Measurements from ENCODE around the gene NGFR. TPM values are rescaled to one million over a fixed set of nuclear protein-coding genes. Genes with fewer than 3 reads are reported as not detected.

Gene NGFR
- total and polyA plus RNA-seq, 8 donors, result 1.1 to 6.6 (median 3.1) TPM; not detected in 1

DNA sequence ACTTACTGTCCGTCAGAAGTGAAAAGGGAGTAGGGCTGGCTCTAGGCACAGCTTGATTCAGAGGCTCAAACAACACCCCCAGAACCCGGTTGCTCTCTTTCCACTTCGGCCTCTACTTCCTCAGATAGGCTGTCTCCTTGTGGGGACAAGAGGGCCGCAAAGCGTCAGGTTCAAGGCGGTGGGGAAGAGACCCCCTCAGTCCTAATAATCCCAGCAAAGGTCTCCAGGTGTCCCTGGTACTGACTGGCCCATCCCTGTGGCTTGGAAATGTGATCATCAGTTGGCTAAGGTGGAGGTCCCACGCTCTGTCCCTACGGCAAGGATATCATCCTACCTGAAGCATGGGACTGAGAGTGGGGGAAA, 26.0 kb downstream of the NGFR start:
- WGBS, 5 donors, result 90 to 98% (median 92%) methylated on average over 8 of the region's 8 CpGs
- TF ChIP-seq, protein P1, sequence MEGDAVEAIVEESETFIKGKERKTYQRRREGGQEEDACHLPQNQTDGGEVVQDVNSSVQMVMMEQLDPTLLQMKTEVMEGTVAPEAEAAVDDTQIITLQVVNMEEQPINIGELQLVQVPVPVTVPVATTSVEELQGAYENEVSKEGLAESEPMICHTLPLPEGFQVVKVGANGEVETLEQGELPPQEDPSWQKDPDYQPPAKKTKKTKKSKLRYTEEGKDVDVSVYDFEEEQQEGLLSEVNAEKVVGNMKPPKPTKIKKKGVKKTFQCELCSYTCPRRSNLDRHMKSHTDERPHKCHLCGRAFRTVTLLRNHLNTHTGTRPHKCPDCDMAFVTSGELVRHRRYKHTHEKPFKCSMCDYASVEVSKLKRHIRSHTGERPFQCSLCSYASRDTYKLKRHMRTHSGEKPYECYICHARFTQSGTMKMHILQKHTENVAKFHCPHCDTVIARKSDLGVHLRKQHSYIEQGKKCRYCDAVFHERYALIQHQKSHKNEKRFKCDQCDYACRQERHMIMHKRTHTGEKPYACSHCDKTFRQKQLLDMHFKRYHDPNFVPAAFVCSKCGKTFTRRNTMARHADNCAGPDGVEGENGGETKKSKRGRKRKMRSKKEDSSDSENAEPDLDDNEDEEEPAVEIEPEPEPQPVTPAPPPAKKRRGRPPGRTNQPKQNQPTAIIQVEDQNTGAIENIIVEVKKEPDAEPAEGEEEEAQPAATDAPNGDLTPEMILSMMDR (IDR thresholded peaks at IDR 0.05), result no peak
- TF ChIP-seq EP300 (IDR thresholded peaks at IDR 0.05), result no peak
- TF ChIP-seq POLR2AphosphoS5 (IDR thresholded peaks at IDR 0.05), result no peak
- no peak for TF ChIP-seq POLR2A (IDR thresholded peaks at IDR 0.05)
- DNase-seq, result no peak
- intact Hi-C loops (cut with DNase I; ENCODE audit: low total_unique reads), result no loop called here
- Histone ChIP-seq H3K27me3 (peaks cover 0 to 11% (median 0%) of the 10 kb centered on the region in 3 donors), H3K4me1 (peaks cover 2 to 15% (median 11%) of the 10 kb centered on the region in 4 donors), H3K36me3 (no peaks in the 10 kb centered on the region), H3K9me3 (no peaks in the 10 kb centered on the region), H3K27ac (no peak overlapping the region), H3K4me3 (no peak overlapping the region)

DNA sequence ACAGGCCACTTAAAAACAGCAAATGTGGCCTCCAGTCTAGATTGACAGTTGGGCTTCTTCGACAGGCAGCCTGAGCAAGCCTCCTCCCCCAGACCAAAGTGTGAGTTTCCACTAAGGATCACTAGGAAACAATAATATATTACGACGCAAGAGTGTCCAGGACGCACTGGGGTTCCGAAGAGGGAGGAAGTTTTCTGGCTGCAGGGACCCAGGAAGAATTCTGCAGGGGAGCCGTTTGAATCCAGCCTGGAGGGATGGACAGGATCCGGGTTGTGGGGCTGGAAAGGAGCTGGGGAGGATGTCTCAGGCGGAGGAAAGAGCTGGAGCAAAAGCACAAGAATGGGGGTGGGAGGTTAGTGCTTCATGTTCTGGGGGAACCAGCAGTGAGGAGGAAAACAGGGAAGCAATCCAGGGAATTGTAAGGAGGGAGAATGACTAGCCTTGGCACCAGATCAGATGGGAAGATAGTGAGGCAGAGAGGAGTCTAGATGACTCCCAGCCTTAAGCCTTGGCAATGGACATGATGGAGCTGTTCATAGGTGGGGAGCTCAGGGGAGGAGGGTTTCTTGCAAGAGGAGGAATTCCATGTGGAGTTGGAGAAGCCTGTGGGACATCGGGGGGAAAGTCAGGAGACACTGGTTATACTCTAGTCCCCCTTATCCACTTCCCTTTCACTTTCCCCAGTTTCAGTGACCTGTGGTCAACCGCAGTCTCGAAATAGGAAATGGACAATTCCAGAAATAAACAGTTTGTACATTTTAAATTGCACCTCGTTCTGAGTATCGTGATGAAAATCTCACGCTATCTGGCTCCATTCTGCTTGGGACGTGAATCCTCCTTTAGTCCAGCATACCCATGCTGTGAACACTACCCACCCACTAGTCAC, 26.6 kb downstream of the NGFR start:
- H3K27me3 ChIP-seq, result peaks cover 0 to 18% (median 0%) of the 10 kb centered on the region in 3 donors
- peak in 1 of 2 donors; percentile 63 for DNase-seq
- no peaks in the 10 kb centered on the region for H3K36me3 ChIP-seq
- no peak overlapping the region for H3K4me3 ChIP-seq
- TF ChIP-seq POLR2A (IDR thresholded peaks at IDR 0.05) (no peak), EP300 (IDR thresholded peaks at IDR 0.05) (no peak), POLR2AphosphoS5 (IDR thresholded peaks at IDR 0.05) (no peak)
- TF ChIP-seq, protein P1 (IDR thresholded peaks at IDR 0.05), result no peak
- peaks cover 0 to 10% (median 4%) of the 10 kb centered on the region in 4 donors for H3K4me1 ChIP-seq
- intact Hi-C loops (cut with DNase I; ENCODE audit: low total_unique reads), result no loop called here
- H3K27ac ChIP-seq, result no peak overlapping the region
- 69 to 79% (median 76%) methylated on average over 15 of the region's 15 CpGs for WGBS, 5 donors
- no peaks in the 10 kb centered on the region for H3K9me3 ChIP-seq

DNA sequence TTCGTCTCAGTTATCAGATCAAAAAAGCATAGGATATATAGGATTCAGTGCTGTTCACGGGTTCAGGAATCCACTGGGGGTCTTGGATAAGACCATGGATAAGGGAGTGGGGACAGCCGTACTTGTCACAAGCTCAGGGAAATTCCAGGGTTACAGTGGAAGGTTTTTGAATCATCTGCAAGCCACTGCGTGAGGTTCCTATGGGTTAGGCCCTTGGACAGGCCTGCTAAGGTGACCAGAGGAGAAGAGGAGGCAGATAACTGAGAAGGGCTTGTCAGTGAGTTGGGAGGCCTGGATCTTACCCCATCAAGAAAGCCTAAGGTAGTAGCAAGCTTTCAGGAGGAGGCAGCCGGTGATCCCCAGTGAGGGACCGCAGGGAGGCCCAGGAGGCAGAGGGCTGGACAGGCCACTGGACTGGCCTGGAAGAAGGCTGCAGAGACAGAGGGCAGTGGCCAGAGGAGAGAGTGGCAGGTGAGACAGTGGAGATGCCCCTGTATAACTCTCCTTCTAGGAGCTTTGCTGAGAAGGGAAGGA, 27.3 kb downstream of the NGFR start:
- peaks cover 0 to 10% (median 3%) of the 10 kb centered on the region in 4 donors for H3K4me1 ChIP-seq
- H3K9me3 ChIP-seq, result no peaks in the 10 kb centered on the region
- TF ChIP-seq, protein P1 (IDR thresholded peaks at IDR 0.05), result no peak
- no peak for TF ChIP-seq POLR2AphosphoS5 (IDR thresholded peaks at IDR 0.05)
- no peak for TF ChIP-seq POLR2A (IDR thresholded peaks at IDR 0.05)
- TF ChIP-seq EP300 (IDR thresholded peaks at IDR 0.05), result no peak
- DNase-seq, result no peak
- no peak overlapping the region for H3K4me3 ChIP-seq
- 81 to 90% (median 88%) methylated on average over 6 of the region's 6 CpGs for WGBS, 5 donors
- intact Hi-C loops (cut with DNase I; ENCODE audit: low total_unique reads), result no loop called here
- H3K27me3 ChIP-seq, result peaks cover 0 to 25% (median 0%) of the 10 kb centered on the region in 3 donors
- H3K27ac ChIP-seq, result no peak overlapping the region
- H3K36me3 ChIP-seq, result no peaks in the 10 kb centered on the region

DNA sequence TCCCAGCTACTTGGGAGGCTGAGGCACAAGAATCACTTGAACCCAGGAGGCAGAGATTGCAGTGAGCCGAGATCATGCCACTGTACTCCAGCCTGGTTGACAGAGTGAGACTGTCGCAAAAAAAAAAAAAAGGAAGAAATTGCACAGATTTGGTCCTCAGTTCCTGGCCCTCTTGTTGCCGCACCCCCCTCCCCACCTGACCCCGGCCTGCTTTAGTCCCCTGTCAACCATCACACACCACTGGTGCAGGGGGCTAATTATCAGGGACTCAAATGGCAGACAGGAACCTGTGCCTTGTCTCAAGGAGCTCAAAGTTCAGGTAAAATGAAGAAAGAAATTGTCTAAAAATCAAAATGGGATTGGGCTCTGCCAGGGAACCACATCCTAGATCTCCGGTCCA, 28.1 kb downstream of the NGFR start:
- H3K4me3 ChIP-seq, result no peak overlapping the region
- H3K27ac ChIP-seq, result no peak overlapping the region
- WGBS, 5 donors, result 84 to 93% (median 88%) methylated on average over 5 of the region's 5 CpGs

More for the DNA sequence above, 28.1 kb downstream of the NGFR start:
- no peaks in the 10 kb centered on the region for H3K36me3 ChIP-seq
- no peak for DNase-seq
- peaks cover 0 to 10% (median 3%) of the 10 kb centered on the region in 4 donors for H3K4me1 ChIP-seq
- H3K9me3 ChIP-seq, result no peaks in the 10 kb centered on the region
- TF ChIP-seq, protein P1 (IDR thresholded peaks at IDR 0.05), result no peak
- TF ChIP-seq EP300 (IDR thresholded peaks at IDR 0.05) (no peak), POLR2A (IDR thresholded peaks at IDR 0.05) (no peak), POLR2AphosphoS5 (IDR thresholded peaks at IDR 0.05) (no peak)
- intact Hi-C loops (cut with DNase I; ENCODE audit: low total_unique reads), result no loop called here
- peaks cover 0 to 29% (median 0%) of the 10 kb centered on the region in 3 donors for H3K27me3 ChIP-seq
